K562 (cell line): ENCODE results near the gene KAT2B. TPM values are rescaled to one million over a fixed set of nuclear protein-coding genes. Genes with fewer than 3 reads are reported as not detected.

Experiments
- ASH1L ChIP-seq: fragments of 450-650 bp; IDR thresholded peaks from 2 replicates; pipeline ENCODE4 v1.6.1; 2018; ENCODE audit warnings: borderline replicate concordance, mild to moderate bottlenecking, low read depth; ENCODE audit not compliant: partially characterized antibody
- CBX5 ChIP-seq: IDR thresholded peaks from 2 replicates; pipeline ENCODE4 v1.6.1; 2014; ENCODE audit warnings: low read depth, borderline replicate concordance
- ETV1 ChIP-seq: fragments of 450-650 bp; conservative IDR thresholded peaks from 2 replicates; pipeline ENCODE4 v1.6.1; 2016; ENCODE audit warnings: missing genetic modification characterization, control low read depth, low read depth, missing compliant biosample characterization
- HDGF ChIP-seq: fragments of 450-650 bp; IDR thresholded peaks from 2 replicates; pipeline ENCODE4 v1.6.1; 2016
- HMG20B ChIP-seq: fragments of 250-450 bp; sonication (Bioruptor Pico); IDR thresholded peaks from 2 replicates; pipeline ENCODE4 v1.5.0; 2021; ENCODE audit warnings: mild to moderate bottlenecking
- MTA1 ChIP-seq: fragments of 450-650 bp; IDR thresholded peaks from 2 replicates; pipeline ENCODE4 v1.6.1; 2017; ENCODE audit warnings: borderline replicate concordance
- MYC ChIP-seq, 2 experiments: fragments of 250-450 bp in 1 of 2; sonication (Bioruptor Pico) in 1 of 2; IDR thresholded peaks; 2 replicates each; pipeline versions ENCODE4 v1.5.1 to v1.6.1; 2012 to 2021; ENCODE audit warnings: low read depth in 2 of 2, borderline replicate concordance in 1 of 2, improper control_type of control experiment in 1 of 2, low read length in 1 of 2, mild to moderate bottlenecking in 1 of 2, moderate library complexity in 1 of 2
- PREB ChIP-seq: sonication (generic); formaldehyde crosslinking; IDR thresholded peaks from 2 replicates; pipeline ENCODE4 v1.8.1; 2023; ENCODE audit warnings: mild to moderate bottlenecking, missing genetic modification reagents
- PURB ChIP-seq: sonication (generic); formaldehyde crosslinking; IDR thresholded peaks from 2 replicates; pipeline ENCODE4 v1.9.0; 2021; ENCODE audit warnings: low read depth, mild to moderate bottlenecking, missing genetic modification reagents
- RAD51 ChIP-seq: fragments of 450-650 bp; IDR thresholded peaks from 2 replicates; pipeline ENCODE4 v1.7.1; 2016; ENCODE audit warnings: low read depth, mild to moderate bottlenecking, borderline replicate concordance
- RBM14 ChIP-seq: fragments of 200-400 bp; formaldehyde crosslinking; IDR thresholded peaks from 2 replicates; pipeline ENCODE4 v1.6.1; 2018; ENCODE audit warnings: low read depth, mild to moderate bottlenecking, low read length, moderate library complexity, borderline replicate concordance; ENCODE audit not compliant: insufficient read depth
- RBM22 ChIP-seq: fragments of 200-400 bp; formaldehyde crosslinking; IDR thresholded peaks from 2 replicates; pipeline ENCODE4 v1.6.1; 2018; ENCODE audit warnings: low read length, low read depth; ENCODE audit not compliant: poor library complexity, severe bottlenecking
- SIN3A ChIP-seq, 2 experiments: fragments of 150-350 bp in 1 of 2; IDR thresholded peaks; 2 replicates each; pipeline ENCODE4 v1.6.1; 2011 to 2016; ENCODE audit warnings: borderline replicate concordance in 2 of 2, low read depth in 2 of 2, low read length in 2 of 2, mild to moderate bottlenecking in 2 of 2, moderate library complexity in 2 of 2; ENCODE audit not compliant: control insufficient read depth in 1 of 2
- SIRT6 ChIP-seq: IDR thresholded peaks from one replicate; pipeline ENCODE4 v1.6.1; 2012; ENCODE audit warnings: low read depth, mild to moderate bottlenecking, control low read depth, inconsistent platforms, low read length, moderate library complexity
- SNRNP70 ChIP-seq: fragments of 200-400 bp; formaldehyde crosslinking; optimal IDR thresholded peaks from 2 replicates; pipeline ENCODE3; 2017; ENCODE audit warnings: low read depth, low read length
- ZFP30 ChIP-seq: fragments of 250-450 bp; sonication (Bioruptor Pico); IDR thresholded peaks from 2 replicates; pipeline ENCODE4 v1.8.0; 2022; ENCODE audit warnings: moderate library complexity, mild to moderate bottlenecking, inconsistent platforms, borderline replicate concordance
- ZNF354B ChIP-seq: fragments of 250-450 bp; sonication (Bioruptor Pico); IDR thresholded peaks from 2 replicates; pipeline ENCODE4 v1.4.0; 2020
- ZNF668 ChIP-seq: fragments of 250-450 bp; sonication (Bioruptor Pico); IDR thresholded peaks from 2 replicates; pipeline ENCODE4 v1.8.0; 2022; ENCODE audit warnings: mild to moderate bottlenecking, inconsistent platforms
- polyA plus RNA-seq, 8 experiments: library from polyadenylated mRNA; depleted of rRNA in 4 of 8; stranded (reverse) in 5 of 8; unstranded in 3 of 8; fragments of >200 nt; fragmentation: Nextera tagmentation in 2 of 8; fragmentation: Illumina TruSeq in 1 of 8; extraction: Ambion mirVana in 2 of 8; extraction: Trizol in 1 of 8; gene quantifications; 2 replicates each; pipeline versions ENCODE4 v1.2.1 to v1.2.3, GENCODE V29; 2011 to 2014; ENCODE audit warnings: inconsistent platforms in 1 of 8, missing spikeins in 1 of 8
- total RNA-seq, 7 experiments: library from RNA; depleted of rRNA in 6 of 7; stranded (reverse); fragments of >200 nt in 6 of 7; fragmentation: Illumina TruSeq in 2 of 7; extraction: Trizol in 2 of 7; gene quantifications; 2 replicates each; pipeline versions ENCODE4 v1.2.1 to v1.2.3, GENCODE V29; 2011 to 2021; ENCODE audit warnings: low replicate concordance in 1 of 7
- TF ChIP-seq, protein P1 (sequence below): fragments of 450-650 bp; IDR thresholded peaks from 2 replicates; pipeline ENCODE4 v1.6.1; 2016; ENCODE audit warnings: mild to moderate bottlenecking
- TF ChIP-seq, protein P2 (sequence below): IDR thresholded peaks from 2 replicates; pipeline ENCODE4 v1.6.1; 2016; ENCODE audit warnings: missing genetic modification characterization, missing compliant biosample characterization
- TF ChIP-seq, protein P3 (sequence below): sonication (generic); formaldehyde crosslinking; IDR thresholded peaks from 2 replicates; pipeline ENCODE4 v1.9.0; 2022; ENCODE audit warnings: mild to moderate bottlenecking, missing genetic modification reagents

The KAT2B gene
- total and polyA plus RNA-seq, 9 of the 15 experiments (the other 6 are each of a cell fraction or from before 2014, with no cell fraction given), result 3.3 to 14.9 (median 12.2) TPM

- TF ChIP-seq ZFP30 (CRISPR knock-in tag), result no peak
- peak; percentile 91 to 94; a peak in 3 of 4 replicates for TF ChIP-seq SIN3A (IDR thresholded peaks at IDR 0.05; ENCODE audit: borderline replicate concordance in 2 of 2, control insufficient read depth in 1 of 2, low read depth in 2 of 2, low read length in 2 of 2)
- no peak; the same call in 1 of the 2 replicates for TF ChIP-seq MTA1
- TF ChIP-seq PURB, result no peak
- TF ChIP-seq, protein P1, sequence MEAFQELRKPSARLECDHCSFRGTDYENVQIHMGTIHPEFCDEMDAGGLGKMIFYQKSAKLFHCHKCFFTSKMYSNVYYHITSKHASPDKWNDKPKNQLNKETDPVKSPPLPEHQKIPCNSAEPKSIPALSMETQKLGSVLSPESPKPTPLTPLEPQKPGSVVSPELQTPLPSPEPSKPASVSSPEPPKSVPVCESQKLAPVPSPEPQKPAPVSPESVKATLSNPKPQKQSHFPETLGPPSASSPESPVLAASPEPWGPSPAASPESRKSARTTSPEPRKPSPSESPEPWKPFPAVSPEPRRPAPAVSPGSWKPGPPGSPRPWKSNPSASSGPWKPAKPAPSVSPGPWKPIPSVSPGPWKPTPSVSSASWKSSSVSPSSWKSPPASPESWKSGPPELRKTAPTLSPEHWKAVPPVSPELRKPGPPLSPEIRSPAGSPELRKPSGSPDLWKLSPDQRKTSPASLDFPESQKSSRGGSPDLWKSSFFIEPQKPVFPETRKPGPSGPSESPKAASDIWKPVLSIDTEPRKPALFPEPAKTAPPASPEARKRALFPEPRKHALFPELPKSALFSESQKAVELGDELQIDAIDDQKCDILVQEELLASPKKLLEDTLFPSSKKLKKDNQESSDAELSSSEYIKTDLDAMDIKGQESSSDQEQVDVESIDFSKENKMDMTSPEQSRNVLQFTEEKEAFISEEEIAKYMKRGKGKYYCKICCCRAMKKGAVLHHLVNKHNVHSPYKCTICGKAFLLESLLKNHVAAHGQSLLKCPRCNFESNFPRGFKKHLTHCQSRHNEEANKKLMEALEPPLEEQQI, result peak; percentile 63; the same call in 1 of the 2 replicates
- TF ChIP-seq RAD51, result peak; percentile 100
- TF ChIP-seq SIRT6, result no peak
- no peak for TF ChIP-seq ZNF354B (CRISPR knock-in tag)
- no peak for TF ChIP-seq RBM22
- TF ChIP-seq RBM14, result no peak
- TF ChIP-seq ETV1 (tag), result peak; percentile 81
- TF ChIP-seq HMG20B (CRISPR knock-in tag), result no peak
- peak; percentile 48 for TF ChIP-seq MYC (IDR thresholded peaks at IDR 0.05; ENCODE audit: low read depth, low read length)
- TF ChIP-seq MYC (CRISPR knock-in tag; IDR thresholded peaks at IDR 0.05; ENCODE audit: borderline replicate concordance, low read depth), result peak; percentile 76; the same call in 1 of the 2 replicates
- 0 out of 2 replicates have a peak, but pooled peaks have one; percentile 69 for TF ChIP-seq HDGF
- TF ChIP-seq, protein P2, sequence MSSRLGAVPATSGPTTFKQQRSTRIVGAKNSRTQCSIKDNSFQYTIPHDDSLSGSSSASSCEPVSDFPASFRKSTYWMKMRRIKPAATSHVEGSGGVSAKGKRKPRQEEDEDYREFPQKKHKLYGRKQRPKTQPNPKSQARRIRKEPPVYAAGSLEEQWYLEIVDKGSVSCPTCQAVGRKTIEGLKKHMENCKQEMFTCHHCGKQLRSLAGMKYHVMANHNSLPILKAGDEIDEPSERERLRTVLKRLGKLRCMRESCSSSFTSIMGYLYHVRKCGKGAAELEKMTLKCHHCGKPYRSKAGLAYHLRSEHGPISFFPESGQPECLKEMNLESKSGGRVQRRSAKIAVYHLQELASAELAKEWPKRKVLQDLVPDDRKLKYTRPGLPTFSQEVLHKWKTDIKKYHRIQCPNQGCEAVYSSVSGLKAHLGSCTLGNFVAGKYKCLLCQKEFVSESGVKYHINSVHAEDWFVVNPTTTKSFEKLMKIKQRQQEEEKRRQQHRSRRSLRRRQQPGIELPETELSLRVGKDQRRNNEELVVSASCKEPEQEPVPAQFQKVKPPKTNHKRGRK, result no peak
- TF ChIP-seq, protein P3, sequence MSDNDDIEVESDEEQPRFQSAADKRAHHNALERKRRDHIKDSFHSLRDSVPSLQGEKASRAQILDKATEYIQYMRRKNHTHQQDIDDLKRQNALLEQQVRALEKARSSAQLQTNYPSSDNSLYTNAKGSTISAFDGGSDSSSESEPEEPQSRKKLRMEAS, result peak; percentile 98
- TF ChIP-seq CBX5, result no peak
- TF ChIP-seq ZNF668 (CRISPR knock-in tag), result no peak
- TF ChIP-seq ASH1L, result no peak
- 0 out of 2 replicates have a peak, but pooled peaks have one; percentile 81 for TF ChIP-seq PREB
- TF ChIP-seq SNRNP70, result no peak
These were observed 145.7 kb downstream of the KAT2B start, which contains the start of gene SGO1 (continued) for GRCh38 chr3:20185679-20186599.
